HG03354 (cell line): ENCODE results near the gene CLIC4.
"Not testable (repeated sequence)": the region's sequence is repeated elsewhere in the genome, so short reads cannot be mapped to it uniquely, and the experiment has no call there.

ENCODE experiments used
- ATAC-seq: cut with Tn5 transposase; IDR thresholded peaks from one replicate; pipeline ENCODE4 v1.9.1; 2021; ENCODE audit warnings: mild to moderate bottlenecking; ENCODE audit not compliant: unreplicated experiment, poor library complexity, severe bottlenecking

CLIC4 gene

GRCh38 chr1:24742090-24742938 is 2.9 kb upstream of the CLIC4 start:
- ATAC-seq, result no peak

DNA sequence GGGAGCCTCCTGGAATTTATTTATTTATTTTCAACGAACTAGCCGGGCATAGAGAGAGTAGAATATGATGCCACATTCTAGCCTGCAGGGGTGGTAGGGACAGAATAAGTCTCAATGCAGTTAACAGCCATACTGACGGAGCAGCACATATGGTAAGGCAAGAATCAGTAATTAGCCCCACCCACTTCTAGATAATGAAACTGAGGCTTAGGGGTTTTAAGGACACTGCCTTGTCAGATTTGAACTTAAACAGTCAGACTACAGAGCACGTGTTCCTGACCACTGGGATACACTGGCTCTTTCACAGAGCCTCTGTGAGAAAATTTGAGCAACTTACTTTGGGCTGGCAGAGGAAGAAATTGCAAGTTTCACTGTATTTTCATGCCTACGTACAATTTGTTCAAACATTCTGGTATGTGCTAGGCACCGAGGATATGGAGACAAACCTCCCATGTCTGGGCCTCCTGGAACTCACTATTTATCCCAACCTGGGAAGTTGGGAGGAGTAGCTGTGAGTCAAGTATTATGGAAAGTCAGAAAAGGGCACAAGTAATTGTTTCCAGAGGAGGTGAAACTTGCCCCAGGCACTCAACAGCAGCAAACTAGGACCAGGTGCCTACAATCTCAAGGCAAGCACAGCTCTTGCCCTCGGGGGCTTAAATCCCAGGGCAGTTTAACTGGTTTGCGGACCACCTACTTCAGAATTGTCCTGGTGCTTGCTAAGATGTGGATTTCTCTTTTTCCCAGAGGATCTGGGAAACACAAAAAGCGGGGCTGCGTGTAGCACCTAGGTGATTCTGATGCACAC is 1.6 kb upstream of the CLIC4 start:
- ATAC-seq, result no peak

GRCh38 chr1:24745711-24746413 is 615 bp downstream of the CLIC4 start:
- peak; percentile 8 for ATAC-seq

DNA sequence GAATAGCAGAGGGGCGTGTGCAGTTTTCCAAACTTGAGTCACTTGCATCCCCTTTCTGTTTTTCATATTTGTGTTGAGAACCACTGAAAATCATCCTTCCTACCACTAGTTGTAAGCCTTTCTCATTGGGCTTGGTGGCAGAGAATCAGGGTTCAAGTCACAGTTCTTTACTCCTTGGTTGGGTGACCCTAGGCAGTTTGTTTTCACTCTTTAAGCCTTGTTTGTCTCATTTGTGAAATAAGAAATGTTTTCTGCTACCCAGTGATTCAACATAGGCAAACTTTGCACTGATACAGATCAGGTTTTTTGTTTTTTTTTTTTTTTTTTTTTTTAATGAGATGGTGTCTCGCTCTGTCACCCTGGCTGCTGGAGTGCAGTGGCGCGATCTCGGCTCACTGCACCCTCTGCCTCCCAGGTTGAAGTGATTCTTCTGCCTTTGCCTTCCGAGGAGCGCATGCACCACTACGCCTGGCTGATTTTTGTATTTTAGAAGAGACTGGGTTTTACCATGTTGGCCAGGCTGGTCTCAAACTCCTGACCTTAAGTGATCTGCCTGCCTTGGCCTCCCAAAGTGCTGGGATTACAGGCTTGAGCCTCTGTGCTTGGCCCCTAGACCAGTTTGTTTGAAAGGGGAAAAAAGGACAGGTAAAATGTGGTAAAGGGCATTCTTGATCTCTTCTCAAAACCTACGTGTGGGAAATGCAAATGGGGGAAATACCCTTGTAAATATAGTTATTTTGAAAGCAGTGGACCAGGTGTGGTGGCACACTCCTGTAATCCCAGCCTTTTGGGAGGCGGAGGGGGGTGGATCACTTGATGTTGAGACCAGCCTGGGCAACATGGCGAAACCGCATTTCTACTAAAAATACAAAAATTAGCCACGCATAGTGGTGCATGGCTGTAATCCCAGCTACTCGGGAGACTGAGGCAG is 3.2 kb downstream of the CLIC4 start:
- ATAC-seq, result no peak

DNA sequence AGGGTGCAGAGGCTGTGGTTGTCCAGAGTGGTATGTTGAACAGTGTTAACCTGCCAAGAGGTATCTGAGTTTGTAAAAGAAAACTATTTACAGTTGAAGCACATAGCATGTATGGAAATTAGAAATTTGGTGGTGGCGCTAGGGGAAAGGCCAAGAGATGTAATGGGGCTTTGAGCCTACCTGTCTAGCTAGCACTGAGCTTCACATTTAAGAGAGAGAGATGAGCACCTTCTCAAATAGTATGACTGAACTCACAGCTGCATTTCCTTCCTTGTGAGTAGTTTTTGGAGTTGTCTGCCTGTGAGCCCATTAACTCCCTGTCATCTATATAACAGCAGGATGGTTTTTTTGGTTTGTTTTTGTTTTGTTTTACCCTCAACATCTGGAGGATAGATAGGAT is 4.0 kb downstream of the CLIC4 start:
- no peak for ATAC-seq

- ATAC-seq, result no peak
These were observed 4.6 kb downstream of the CLIC4 start for GRCh38 chr1:24749886-24750285.

- no peak for ATAC-seq
These were observed 6.6 kb downstream of the CLIC4 start for GRCh38 chr1:24751833-24752232.

DNA sequence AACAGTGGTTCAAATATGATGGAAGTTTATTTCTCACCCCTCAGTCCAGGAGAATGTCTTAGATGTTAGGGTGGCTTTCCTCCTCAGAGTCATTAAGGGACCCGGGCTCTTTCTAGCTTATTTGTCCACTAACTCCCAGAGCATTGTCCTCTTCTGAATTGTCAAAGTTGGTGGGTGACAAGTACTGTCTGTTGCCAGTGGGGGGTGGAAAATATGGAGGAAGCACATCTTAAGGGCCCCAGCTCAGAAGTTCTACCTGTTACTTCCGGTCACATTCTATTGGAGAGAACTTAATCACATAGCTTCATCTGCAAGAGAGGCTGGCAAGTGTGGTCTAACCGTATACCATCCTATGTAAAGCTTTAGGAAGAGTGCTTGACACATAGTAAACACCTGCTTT is 7.1 kb downstream of the CLIC4 start:
- no peak for ATAC-seq

- ATAC-seq, result no peak
These were observed 9.0 kb downstream of the CLIC4 start for GRCh38 chr1:24754229-24754628.

GRCh38 chr1:24755323-24755722 is 10.1 kb downstream of the CLIC4 start:
- not testable (repeated sequence) for ATAC-seq

DNA sequence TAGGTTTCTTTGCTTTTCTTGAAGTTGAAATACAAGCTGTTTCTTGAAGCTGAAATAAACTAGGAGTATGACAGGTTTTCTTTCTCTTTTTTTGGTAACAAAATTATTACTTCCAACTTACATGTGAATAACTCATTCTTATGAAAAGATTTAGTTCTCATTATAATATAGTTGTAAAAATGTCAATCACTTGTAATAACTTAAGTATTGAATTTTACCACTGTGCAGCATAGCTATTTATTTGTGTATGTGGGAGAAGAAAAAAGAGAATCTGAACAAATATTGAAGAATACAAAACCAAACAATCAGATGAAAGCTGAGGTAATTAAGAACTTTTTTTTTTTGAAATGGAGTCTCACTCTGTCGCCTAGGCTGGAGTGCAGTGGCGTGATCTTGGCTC is 11.1 kb downstream of the CLIC4 start:
- no peak for ATAC-seq

- ATAC-seq, result no peak
These were observed 14.2 kb downstream of the CLIC4 start for GRCh38 chr1:24759492-24759891.

DNA sequence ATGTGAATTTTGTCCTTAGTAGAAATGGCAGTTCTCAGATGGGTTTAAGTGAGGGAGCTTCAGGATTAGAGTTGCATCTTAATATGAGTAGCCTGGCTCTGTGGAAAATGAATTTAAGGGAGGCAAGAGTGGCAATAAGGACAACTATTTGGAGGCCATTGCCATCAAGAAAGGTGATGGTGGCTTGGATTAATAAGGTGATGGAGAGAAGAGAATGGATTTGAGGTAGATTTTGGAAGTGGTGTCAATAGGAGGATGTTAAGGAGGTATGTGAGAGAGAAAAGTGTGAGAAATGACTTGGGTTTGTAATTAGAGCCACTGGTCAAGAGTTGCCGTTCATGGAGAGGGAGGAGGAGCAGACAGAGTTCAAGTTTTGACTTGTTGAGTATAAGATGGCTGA is 16.3 kb downstream of the CLIC4 start:
- no peak for ATAC-seq

GRCh38 chr1:24762133-24762676 is 17.0 kb downstream of the CLIC4 start:
- no peak for ATAC-seq

- ATAC-seq, result no peak
These were observed 18.4 kb downstream of the CLIC4 start for GRCh38 chr1:24763671-24764070.

DNA sequence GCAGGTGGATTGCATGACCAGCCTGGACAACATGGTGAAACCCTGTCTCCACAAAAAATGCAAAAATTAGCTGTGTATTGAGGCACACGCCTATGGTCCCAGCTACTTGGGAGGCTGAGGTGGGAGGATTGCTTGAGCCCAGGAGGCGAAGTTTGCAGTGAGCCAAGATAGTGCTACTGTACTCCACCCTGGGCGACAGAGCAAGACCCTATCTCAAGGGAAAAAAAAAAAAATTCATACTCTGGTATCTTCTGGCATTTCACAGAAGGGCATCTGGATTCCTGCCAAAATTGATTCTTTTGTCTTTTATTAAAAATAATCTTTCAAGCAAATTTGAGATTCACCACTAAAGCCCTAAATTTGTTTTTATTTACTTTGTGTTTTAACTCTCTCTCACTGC is 19.2 kb downstream of the CLIC4 start:
- no peak for ATAC-seq

DNA sequence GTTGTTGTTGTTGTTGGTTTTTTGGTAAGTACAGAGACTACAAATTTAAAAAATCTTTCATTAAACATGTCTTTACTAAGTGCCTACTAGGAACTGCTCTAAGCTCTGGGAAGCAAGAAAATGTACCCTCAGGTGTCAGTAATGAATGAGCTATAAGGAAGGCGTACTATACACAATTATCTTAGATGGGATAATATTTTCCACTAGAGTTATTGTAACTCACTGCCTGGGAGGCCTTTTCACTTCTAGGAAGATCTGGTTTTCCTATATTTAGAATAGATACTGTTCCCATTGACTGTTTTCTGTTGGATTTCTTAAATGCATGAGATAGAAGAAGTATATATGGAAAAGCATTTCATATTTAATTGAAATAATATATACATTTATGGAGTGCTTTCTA is 19.6 kb downstream of the CLIC4 start:
- ATAC-seq, result no peak

DNA sequence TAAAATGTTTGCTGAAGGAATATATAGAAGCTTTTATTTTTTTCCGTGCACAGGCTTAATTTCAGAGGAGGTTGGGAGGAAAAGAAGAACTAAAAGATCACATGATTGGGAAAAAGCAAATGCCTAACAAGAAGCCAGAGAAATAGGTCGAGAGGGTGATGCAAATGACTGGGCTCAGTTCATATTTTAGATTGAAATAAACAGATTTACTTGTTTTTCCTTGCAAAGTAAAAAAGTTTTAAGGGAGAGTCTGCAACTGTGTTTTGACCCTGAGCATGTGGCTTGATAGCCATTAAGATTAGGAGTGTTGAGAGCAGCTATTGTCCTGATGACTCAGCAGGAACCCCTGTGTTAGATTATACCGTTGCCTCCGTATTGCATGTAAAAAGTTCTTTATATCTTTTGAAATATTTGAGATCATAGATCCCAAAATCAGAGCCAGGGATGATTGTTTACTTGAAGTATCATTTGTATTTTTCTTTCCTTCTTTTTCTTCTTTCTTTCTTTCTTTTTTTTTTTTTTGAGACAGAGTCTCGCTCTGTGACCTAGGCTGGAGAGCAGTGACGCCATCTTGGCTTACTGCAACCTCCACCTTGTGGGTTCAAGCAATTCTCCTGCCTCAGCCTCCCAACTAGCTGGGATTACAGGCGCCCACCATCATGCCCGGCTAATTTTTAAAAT is 20.2 kb downstream of the CLIC4 start:
- no peak for ATAC-seq

GRCh38 chr1:24767351-24767750 is 22.1 kb downstream of the CLIC4 start:
- no peak for ATAC-seq
